HepG2 (cell line): ENCODE data around the gene NIN. TPM values are rescaled to one million over a fixed set of nuclear protein-coding genes. Genes with fewer than 3 reads are reported as not detected.

Experiments used
- ATAC-seq: fragments of 200-7000 bp; cut with Tn5 transposase; 3 replicates; pipeline ENCODE4 v1.9.1; 2020; ENCODE audit warnings: mild to moderate bottlenecking, moderate library complexity
- BruUV-seq: library from RNA; stranded (reverse); fragments of 400-500 nt; replicated peaks from 2 replicates; lab custom pipeline; 2021; lab: Mats Ljungman, UMichigan
- CTCF ChIA-PET: fragments of 300-600 bp; formaldehyde crosslinking; extraction: SDS; loops from one replicate; lab custom pipeline; 2021; ENCODE audit warnings: low total read pairs, inconsistent platforms, low intra/inter-chr PET ratio; lab: Yijun Ruan, JAX
- POLR2A ChIA-PET: fragments of 350-600 bp; sonication (Branson Sonifier 250); formaldehyde crosslinking; loops from one replicate; lab custom pipeline; 2020; ENCODE audit warnings: antibody characterized with exemption, inconsistent platforms; lab: Yijun Ruan, JAX
- DNase-seq: peaks from one replicate; pipeline ENCODE4 v3.0.0-alpha.2; 2015; ENCODE audit warnings: low spot score
- FAIRE-seq: peaks from 3 replicates; lab custom pipeline; 2011; peaks lifted over from hg19 to GRCh38; lab: Jason Lieb, UNC
- H2AFZ ChIP-seq: one replicate; pipeline ENCODE4 v1.6.1; 2011; ENCODE audit warnings: low read length, inconsistent platforms
- H3K27ac ChIP-seq: fragments of 300-600 bp; 3 replicates; pipeline ENCODE4 v1.8.0; 2011; ENCODE audit warnings: mixed run types, mild to moderate bottlenecking, mixed read lengths, low read length, inconsistent platforms; ENCODE audit not compliant: insufficient read depth; ENCODE audit errors: extremely low read length
- H3K27me3 ChIP-seq, 2 experiments: fragments of 200-600 bp in 1 of 2; 2 replicates in 1 of 2; 3 replicates in 1 of 2; pipeline versions ENCODE4 v1.6.0 to v1.8.0; 2011; ENCODE audit warnings: low read length in 2 of 2, mild to moderate bottlenecking in 2 of 2, moderate library complexity in 2 of 2, inconsistent platforms in 1 of 2; ENCODE audit not compliant: insufficient read depth in 2 of 2, control insufficient read depth in 1 of 2
- H3K36me3 ChIP-seq, 2 experiments: fragments of 200-600 bp in 1 of 2; replicated peaks in 1 of 2; 2 replicates in 1 of 2; 3 replicates in 1 of 2; pipeline versions ENCODE4 v1.5.1 to v1.8.0; 2011; ENCODE audit warnings: low read length in 2 of 2, inconsistent platforms in 1 of 2; ENCODE audit not compliant: insufficient read depth in 2 of 2, control insufficient read depth in 1 of 2
- H3K4me1 ChIP-seq: 2 replicates; pipeline ENCODE4 v1.5.1; 2012; ENCODE audit warnings: low read length, inconsistent platforms; ENCODE audit not compliant: insufficient read depth
- H3K4me2 ChIP-seq: 2 replicates; pipeline ENCODE4 v1.6.0; 2011; ENCODE audit warnings: low read depth, low read length, inconsistent platforms
- H3K4me3 ChIP-seq, 3 experiments: fragments of 200-600 bp in 1 of 3; sonication (generic), shearing (Covaris generic) in 1 of 3; replicated peaks in 1 of 3; 2 replicates each; pipeline ENCODE4 v1.5.1; 2011 to 2016; ENCODE audit warnings: low read length in 3 of 3, inconsistent platforms in 2 of 3, low read depth in 2 of 3, mild to moderate bottlenecking in 2 of 3, control low read depth in 1 of 3, mixed read lengths in 1 of 3; ENCODE audit not compliant: insufficient read depth in 1 of 3
- H3K79me2 ChIP-seq: one replicate; pipeline ENCODE4 v1.6.1; 2011; ENCODE audit warnings: low read length, inconsistent platforms; ENCODE audit not compliant: insufficient read depth
- H3K9ac ChIP-seq: 2 replicates; pipeline ENCODE4 v1.6.0; 2011; ENCODE audit warnings: mild to moderate bottlenecking, low read depth, low read length, inconsistent platforms; ENCODE audit not compliant: insufficient read depth
- H3K9me3 ChIP-seq: 2 replicates; pipeline ENCODE4 v1.5.1; 2012; ENCODE audit warnings: mild to moderate bottlenecking, low read length
- H4K20me1 ChIP-seq: 2 replicates; pipeline ENCODE4 v1.6.0; 2011; ENCODE audit warnings: inconsistent platforms, mild to moderate bottlenecking, low read length, moderate library complexity; ENCODE audit not compliant: insufficient read depth
- DPF2 ChIP-seq: sonication (generic); formaldehyde crosslinking; IDR thresholded peaks from 2 replicates; pipeline ENCODE4 v1.4.0; 2020; ENCODE audit warnings: mild to moderate bottlenecking, low read depth, missing genetic modification reagents, borderline replicate concordance
- ETV5 ChIP-seq: IDR thresholded peaks from 2 replicates; pipeline ENCODE4 v1.6.1; 2018; ENCODE audit warnings: missing biosample characterization, missing genetic modification reagents, inconsistent platforms, borderline replicate concordance
- GATAD2A ChIP-seq: IDR thresholded peaks from 2 replicates; pipeline ENCODE4 v1.6.1; 2016
- HMG20A ChIP-seq: IDR thresholded peaks from 2 replicates; pipeline ENCODE4 v1.6.1; 2016; ENCODE audit warnings: borderline replicate concordance
- SALL1 ChIP-seq: sonication (generic); formaldehyde crosslinking; IDR thresholded peaks from 2 replicates; pipeline ENCODE4 v1.8.0; 2022; ENCODE audit warnings: mild to moderate bottlenecking, missing genetic modification reagents
- SP2 ChIP-seq: sonication (generic); formaldehyde crosslinking; IDR thresholded peaks from 2 replicates; pipeline ENCODE4 v1.5.1; 2020; ENCODE audit warnings: mild to moderate bottlenecking, missing genetic modification reagents
- STAG1 ChIP-seq: sonication (generic); formaldehyde crosslinking; IDR thresholded peaks from 2 replicates; pipeline ENCODE4 v1.4.0; 2020; ENCODE audit warnings: missing genetic modification reagents
- ZFP82 ChIP-seq: sonication (generic); formaldehyde crosslinking; IDR thresholded peaks from 2 replicates; pipeline ENCODE4 v1.5.1; 2020; ENCODE audit warnings: mild to moderate bottlenecking, missing genetic modification reagents, borderline replicate concordance
- ZMAT3 ChIP-seq: sonication (generic); formaldehyde crosslinking; conservative IDR thresholded peaks from 2 replicates; pipeline ENCODE4 v1.7.0; 2021; ENCODE audit warnings: missing genetic modification reagents
- ZNF292 ChIP-seq: sonication (generic); formaldehyde crosslinking; IDR thresholded peaks from 2 replicates; pipeline ENCODE4 v1.8.1; 2022; ENCODE audit warnings: mild to moderate bottlenecking, low read depth, missing genetic modification reagents, borderline replicate concordance
- ZNF44 ChIP-seq: sonication (generic); formaldehyde crosslinking; IDR thresholded peaks from 2 replicates; pipeline ENCODE4 v1.5.1; 2020; ENCODE audit warnings: mild to moderate bottlenecking, missing genetic modification reagents
- ZNF556 ChIP-seq: sonication (generic); formaldehyde crosslinking; IDR thresholded peaks from 2 replicates; pipeline ENCODE4 v1.4.0; 2020; ENCODE audit warnings: mild to moderate bottlenecking, missing genetic modification reagents, borderline replicate concordance
- ZNF660 ChIP-seq: sonication (generic); formaldehyde crosslinking; IDR thresholded peaks from 2 replicates; pipeline ENCODE4 v1.5.1; 2020; ENCODE audit warnings: mild to moderate bottlenecking, low read depth, missing genetic modification reagents, borderline replicate concordance
- WGBS: methylation state at CpG from one replicate; pipeline ENCODE4 v1.1.6; 2017; ENCODE audit warnings: low lambda C conversion rate; 5-methylcytosine and 5-hydroxymethylcytosine counted together
- in situ Hi-C: cut with HindIII; loops from 2 replicates; pipeline ENCODE4 v1.10.0; 2017; ENCODE audit warnings: low pct_unique_long_range_greater_than_20kb; ENCODE audit not compliant: extremely low pct_ligation_motif_present
- intact Hi-C: fragments of 100-400 bp; cut with micrococcal nuclease; formaldehyde crosslinking; loops from one replicate; pipeline ENCODE4 v1.10.0; 2022; ENCODE audit not compliant: unreplicated experiment
- polyA plus RNA-seq, 8 experiments: library from polyadenylated mRNA; depleted of rRNA in 3 of 8; stranded (reverse) in 7 of 8; unstranded in 1 of 8; fragments of >200 nt; fragmentation: Illumina TruSeq in 4 of 8; extraction: Trizol in 4 of 8; gene quantifications; 2 replicates each; pipeline versions ENCODE4 v1.2.1 to v1.2.3, GENCODE V29; 2011 to 2016; ENCODE audit warnings: low read depth in 4 of 8, missing spikeins in 1 of 8, mixed read lengths in 1 of 8; ENCODE audit not compliant: insufficient read depth in 1 of 8
- total RNA-seq, 5 experiments: library from RNA; depleted of rRNA; stranded (reverse); fragments of >200 nt; fragmentation: Illumina TruSeq; extraction: Trizol; gene quantifications; 2 replicates each; pipeline ENCODE4 v1.2.3, GENCODE V29; 2016; ENCODE audit warnings: low read depth in 1 of 5

Gene NIN
- total and polyA plus RNA-seq, 2 of the 13 experiments (the other 11 are each of a cell fraction or from before 2014, with no cell fraction given) = 2.8 to 9.7 TPM

GRCh38 chr14:50836515-50836914 lies 5.6 kb upstream of the NIN start (continued):
- TF ChIP-seq ZFP82 (CRISPR knock-in tag) (no peak), GATAD2A (CRISPR knock-in tag) (peak; percentile 27; the same call in 1 of the 2 replicates), SALL1 (peak; percentile 35; the same call in 1 of the 2 replicates), HMG20A (peak; percentile 36; the same call in 1 of the 2 replicates)
- TF ChIP-seq, all 625 proteins: peak for 13

- no peaks in the 10 kb centered on the region for H3K36me3 ChIP-seq
- no peak overlapping the region for H2AFZ ChIP-seq
- no TSS peak for BruUV-seq
- H3K4me1 ChIP-seq = peaks cover 86% of the 10 kb centered on the region
- no peak overlapping the region for H3K9ac ChIP-seq
- in situ Hi-C loops (no loop called here), intact Hi-C loops (no loop called here)
- ChIA-PET CTCF (no interaction called here), POLR2A (no interaction called here)
- no peak for TF ChIP-seq ZNF660
- 0 out of 2 replicates have a peak, but pooled peaks have one; percentile 36 for TF ChIP-seq ZMAT3 (CRISPR knock-in tag)
- TF ChIP-seq SP2 (CRISPR knock-in tag) = no peak
- 0 out of 2 replicates have a peak, but pooled peaks have one; percentile 38 for TF ChIP-seq ZNF556 (CRISPR knock-in tag)
- TF ChIP-seq ZNF292 = peak; percentile 53; the same call in 1 of the 2 replicates
- no peak for TF ChIP-seq ZNF44 (CRISPR knock-in tag)
- no peak for TF ChIP-seq STAG1 (CRISPR knock-in tag)
- peak; percentile 28; the same call in 1 of the 2 replicates for TF ChIP-seq ETV5
- 0 out of 2 replicates have a peak, but pooled peaks have one; percentile 1 for TF ChIP-seq DPF2 (CRISPR knock-in tag)
- FAIRE-seq (no peak), ATAC-seq (0 out of 3 replicates have a peak, but pooled peaks have one; percentile 3), DNase-seq (peak; percentile 61)
- peak overlapping the region; percentile 15 for H3K27ac ChIP-seq
- H3K4me2 ChIP-seq = peak overlapping the region; percentile 26
- H3K27me3 ChIP-seq = peaks cover 0 to 17% of the 10 kb centered on the region in 2 experiments; a peak in 1 of 5 replicates
- H3K4me3 ChIP-seq = no peak overlapping the region; a peak in 1 of 6 replicates
- H3K79me2 ChIP-seq = no peaks in the 10 kb centered on the region
- no peaks in the 10 kb centered on the region for H3K9me3 ChIP-seq
- 7% methylated on average over 2 of the region's 2 CpGs for WGBS
- H4K20me1 ChIP-seq = no peaks in the 10 kb centered on the region
These were observed 4.3 kb upstream of the NIN start for GRCh38 chr14:50835280-50835679.
